HTR-8/SVneo (cell line): ENCODE results near the gene SREBF2.
"Not testable (repeated sequence)": the region's sequence is repeated elsewhere in the genome, so short reads cannot be mapped to it uniquely, and the experiment has no call there.

Experiments used
- DNase-seq: peaks from one replicate; pipeline ENCODE4 v3.0.0; 2011; ENCODE audit warnings: low spot score, mixed read lengths; ENCODE audit not compliant: insufficient read length
- FAIRE-seq: peaks from 2 replicates; lab custom pipeline; 2011; peaks lifted over from hg19 to GRCh38; lab: Jason Lieb, UNC

The SREBF2 gene

DNA sequence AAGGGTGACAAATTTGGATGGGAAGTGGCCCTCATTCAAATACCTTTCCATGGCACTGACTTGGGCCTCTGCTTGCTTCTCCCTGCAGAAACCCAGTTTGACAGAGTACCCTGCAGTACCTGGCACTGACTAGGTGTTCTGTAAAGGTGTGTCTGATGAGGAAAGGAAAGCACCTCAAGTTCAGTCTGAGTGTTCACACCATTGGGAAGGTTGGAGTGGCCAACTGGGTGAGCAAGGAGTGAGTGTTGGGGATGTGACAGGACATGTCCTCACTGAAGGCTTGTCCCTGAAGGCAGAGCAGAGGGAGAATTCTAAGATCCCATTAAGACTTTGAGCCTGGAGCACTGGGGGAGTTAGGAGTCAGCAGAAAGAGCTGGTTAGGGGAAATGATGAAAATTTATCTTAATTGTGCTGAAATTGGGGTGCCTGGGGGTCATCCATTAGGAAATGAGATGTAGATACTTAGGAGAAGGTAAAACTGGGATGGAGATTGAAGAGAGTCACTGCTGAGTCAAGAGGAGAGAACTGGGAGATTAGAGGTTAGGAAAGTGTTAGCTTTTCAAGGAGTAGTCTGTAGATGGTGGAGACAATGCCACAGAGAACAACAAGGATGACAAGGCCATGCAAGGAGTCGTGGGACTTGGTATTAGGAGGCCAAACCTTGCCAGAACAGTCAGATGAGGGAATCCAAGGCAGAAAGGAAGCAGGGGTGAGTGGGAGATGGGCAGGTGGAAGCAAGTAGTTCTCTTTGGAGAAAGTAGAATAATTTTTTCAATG lies 6.1 kb downstream of the SREBF2 start:
- no peak for FAIRE-seq

GRCh38 chr22:41840216-41840615 lies 7.3 kb downstream of the SREBF2 start:
- FAIRE-seq = no peak
- no peak for DNase-seq

More for the DNA sequence above, 6.1 kb downstream of the SREBF2 start:
- DNase-seq = no peak

GRCh38 chr22:41841085-41841712 lies 8.3 kb downstream of the SREBF2 start:
- no peak for FAIRE-seq
- no peak for DNase-seq

GRCh38 chr22:41842996-41843970 lies 10.4 kb downstream of the SREBF2 start:
- no peak for FAIRE-seq
- DNase-seq = no peak

GRCh38 chr22:41844036-41844435 lies 11.1 kb downstream of the SREBF2 start:
- DNase-seq = no peak
- no peak for FAIRE-seq

GRCh38 chr22:41844513-41844912 lies 11.6 kb downstream of the SREBF2 start:
- DNase-seq (no peak), FAIRE-seq (no peak)

- FAIRE-seq = no peak
- DNase-seq = no peak
Measured at GRCh38 chr22:41845380-41846267, 12.7 kb downstream of the SREBF2 start.

GRCh38 chr22:41846268-41846987 lies 13.5 kb downstream of the SREBF2 start:
- DNase-seq = no peak
- FAIRE-seq = no peak

- DNase-seq = no peak
- FAIRE-seq = no peak
Measured at GRCh38 chr22:41847300-41847699, 14.4 kb downstream of the SREBF2 start.

DNA sequence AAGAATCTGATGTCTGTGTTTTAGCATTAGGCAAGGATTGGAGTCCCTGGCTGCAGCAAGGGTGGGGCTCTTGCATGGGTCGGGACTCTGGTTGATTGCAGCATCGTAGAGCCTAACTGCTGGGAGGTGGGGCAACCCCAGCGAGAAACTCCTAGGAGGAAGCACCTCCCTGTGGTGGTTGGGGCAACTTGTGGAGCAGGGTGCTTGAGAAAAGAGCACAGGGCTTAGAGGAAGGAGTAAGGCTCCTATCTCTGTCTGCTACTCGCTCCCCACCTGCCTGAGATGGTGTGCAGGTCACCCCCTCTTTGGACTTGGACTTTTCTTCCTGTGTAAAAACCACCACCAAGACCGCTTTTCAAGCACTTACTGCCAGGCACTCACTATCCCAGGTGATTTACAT lies 15.6 kb downstream of the SREBF2 start:
- no peak for FAIRE-seq
- no peak for DNase-seq

DNA sequence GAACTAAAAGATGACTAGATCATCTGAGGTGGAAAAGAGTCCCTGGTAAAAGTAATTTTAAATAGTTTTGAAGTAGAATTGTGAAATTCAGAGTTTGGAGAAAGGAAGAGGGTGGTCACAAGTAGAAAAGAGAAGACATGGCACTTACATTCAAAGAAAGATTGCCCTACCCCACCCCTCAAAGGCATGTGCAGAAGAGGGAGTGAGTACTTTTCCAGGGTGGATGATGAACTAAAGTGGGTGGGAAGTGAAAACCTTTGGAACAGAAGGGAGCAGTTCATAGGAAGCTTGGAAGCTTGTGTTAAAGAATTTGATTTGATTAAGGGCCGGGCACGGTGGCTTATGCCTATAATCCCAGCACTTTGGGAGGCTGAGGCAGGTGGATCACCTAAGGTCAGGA lies 23.6 kb downstream of the SREBF2 start:
- DNase-seq (no peak), FAIRE-seq (no peak)

DNA sequence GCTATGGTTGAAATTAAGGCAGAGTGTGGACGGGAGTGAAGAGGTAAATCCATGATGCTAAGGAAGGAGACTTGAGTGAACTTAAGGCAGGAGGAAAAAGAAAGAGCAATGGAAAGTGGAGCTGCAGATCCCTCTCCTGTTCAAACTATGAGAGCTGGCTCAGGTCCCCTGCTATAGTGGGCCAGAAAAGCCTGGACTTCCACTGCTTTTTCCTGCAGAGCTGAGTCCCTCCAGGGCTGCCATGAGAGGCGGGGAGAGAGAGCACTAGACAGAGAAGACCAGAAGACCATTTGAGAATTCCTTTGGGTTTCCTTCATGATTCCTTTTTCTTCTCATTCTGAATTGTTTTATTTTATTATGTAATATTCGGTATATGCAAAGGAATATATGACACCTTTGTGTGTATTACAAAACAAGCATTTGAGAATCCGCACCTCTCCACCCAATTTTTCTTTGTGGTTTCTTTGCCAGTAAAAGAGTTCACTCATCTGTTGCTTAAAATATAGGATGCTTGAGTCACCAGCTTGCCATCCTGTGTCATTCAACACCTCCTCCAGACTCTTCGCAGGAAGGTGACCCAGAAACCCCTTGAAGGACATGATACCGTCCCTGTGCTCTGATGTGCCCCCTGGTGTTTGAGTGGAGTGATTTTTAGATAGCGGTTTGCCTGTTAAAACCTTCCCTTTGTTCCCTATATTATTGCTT lies 24.4 kb downstream of the SREBF2 start:
- no peak for FAIRE-seq

GRCh38 chr22:41857860-41858199 lies 24.9 kb downstream of the SREBF2 start:
- DNase-seq (no peak), FAIRE-seq (no peak)

More for the DNA sequence above, 24.4 kb downstream of the SREBF2 start:
- peak; percentile 84 for DNase-seq

- DNase-seq = no peak
- FAIRE-seq = no peak
Measured at GRCh38 chr22:41862160-41862529, 29.2 kb downstream of the SREBF2 start.

DNA sequence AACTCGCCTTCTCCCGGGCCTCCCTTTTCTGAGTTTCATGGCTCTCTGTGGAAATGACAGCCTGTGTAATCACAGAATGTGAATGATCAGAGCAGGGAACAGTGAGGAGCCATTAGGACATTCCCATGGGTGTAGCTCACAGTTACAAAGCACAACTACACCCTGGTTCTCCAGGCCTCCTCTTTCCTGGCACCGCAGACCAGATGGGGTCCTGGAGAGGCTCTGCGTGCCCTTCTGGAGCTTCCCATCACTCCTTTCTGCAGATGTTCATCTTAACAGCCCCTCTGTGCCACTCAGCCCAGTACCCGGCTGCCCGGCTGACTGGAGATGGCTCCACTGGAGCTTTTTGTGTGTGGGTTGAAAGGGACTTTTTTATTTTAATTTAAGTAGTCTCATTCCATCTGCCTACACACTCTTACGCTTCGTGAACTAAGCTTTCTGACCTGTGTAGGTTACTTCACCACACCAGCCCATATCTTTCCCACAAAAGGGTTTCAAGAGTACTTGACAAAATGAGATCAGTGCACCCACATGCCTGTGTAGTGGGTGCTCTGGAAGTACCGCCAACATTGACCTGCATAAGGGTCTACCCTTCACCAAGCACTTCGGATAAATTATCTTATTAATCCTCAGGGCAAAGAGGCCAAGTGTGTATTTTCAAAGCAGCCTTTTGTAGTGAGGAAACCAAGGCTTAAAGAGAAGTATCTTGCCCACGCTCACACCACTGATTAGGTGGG lies 29.8 kb downstream of the SREBF2 start:
- DNase-seq (no peak), FAIRE-seq (no peak)

GRCh38 chr22:41863472-41863871 lies 30.6 kb downstream of the SREBF2 start:
- no peak for FAIRE-seq
- no peak for DNase-seq

DNA sequence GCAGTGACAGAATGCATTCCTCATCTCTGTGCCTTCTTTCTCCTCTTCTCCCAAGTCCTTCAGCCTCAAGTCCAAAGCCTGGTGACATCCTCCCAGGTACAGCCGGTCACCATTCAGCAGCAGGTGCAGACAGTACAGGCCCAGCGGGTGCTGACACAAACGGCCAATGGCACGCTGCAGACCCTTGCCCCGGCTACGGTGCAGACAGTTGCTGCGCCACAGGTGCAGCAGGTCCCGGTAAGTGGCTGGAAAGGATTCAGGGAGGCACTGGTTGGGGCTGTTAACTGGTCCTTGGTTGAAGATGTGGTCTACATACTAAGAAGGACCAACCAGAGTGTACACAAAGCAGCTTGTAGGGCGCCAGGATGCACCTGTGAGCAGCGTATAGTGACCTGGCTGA lies 35.7 kb downstream of the SREBF2 start:
- DNase-seq = no peak
- FAIRE-seq = no peak

- DNase-seq, FAIRE-seq: not testable (repeated sequence)
Measured at GRCh38 chr22:41870081-41870480, 37.2 kb downstream of the SREBF2 start.
